ENCODE results near the gene BBX.

BBX gene

DNA sequence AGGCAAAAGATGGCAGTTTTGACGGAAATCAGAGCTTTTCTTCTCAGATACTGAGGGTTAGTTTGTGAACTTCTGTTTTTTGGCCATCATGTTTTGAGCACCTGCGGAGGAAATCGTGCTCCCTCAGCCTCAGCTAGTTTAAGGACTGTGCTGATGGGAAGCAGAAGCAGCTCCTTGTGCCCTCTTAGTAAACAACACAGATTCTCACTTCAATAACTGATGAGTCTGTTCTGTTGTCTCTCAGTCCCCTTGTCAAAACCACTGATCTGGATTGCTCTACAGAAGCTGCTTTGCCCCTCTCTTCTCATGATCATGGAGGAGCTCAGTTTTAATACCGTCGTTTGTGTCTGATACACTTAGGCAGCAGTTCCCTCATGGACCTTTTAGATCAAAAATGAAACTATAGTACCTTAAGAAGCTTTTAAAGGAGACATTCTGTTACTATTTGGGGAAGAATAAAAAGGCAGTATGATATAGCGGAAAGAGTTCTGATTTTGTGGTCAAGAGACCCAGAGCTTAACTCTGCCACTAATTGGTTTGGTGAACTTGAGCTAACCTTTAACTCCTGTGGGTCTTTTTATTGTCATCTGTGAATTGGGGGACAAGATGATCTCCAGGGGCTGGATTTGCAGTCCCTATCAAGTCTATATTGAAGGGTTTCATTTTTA is 152.6 kb downstream of the BBX start:
- Histone ChIP-seq H3K9ac (ENCODE audit: low read length) (no peak overlapping the region), H3K27ac (ENCODE audit: low read depth, low read length) (no peak overlapping the region), H3K4me2 (ENCODE audit: low read length) (no peak overlapping the region), H3K36me3 (ENCODE audit: control insufficient read depth, insufficient read depth, low read length) (no peaks in the 10 kb centered on the region), H2BK120ac (ENCODE audit: low read depth, low read length) (no peak overlapping the region), H2AK5ac (ENCODE audit: low read length) (no peak overlapping the region), H4K8ac (ENCODE audit: low read depth, low read length) (no peak overlapping the region), H4K5ac (ENCODE audit: low read length) (no peak overlapping the region), H3K79me1 (ENCODE audit: low read length) (no peaks in the 10 kb centered on the region), H3K4ac (ENCODE audit: low read depth, low read length) (no peak overlapping the region), H3K4me3 (ENCODE audit: low read length) (no peak overlapping the region), H3K79me2 (ENCODE audit: control insufficient read depth, insufficient read depth, low read length) (no peaks in the 10 kb centered on the region), H3K27me3 (ENCODE audit: insufficient read depth, low read length, poor library complexity) (no peaks in the 10 kb centered on the region), H3K4me1 (ENCODE audit: control insufficient read depth, low read depth, low read length) (no peaks in the 10 kb centered on the region), H3K56ac (ENCODE audit: low read length) (no peak overlapping the region), H2BK5ac (ENCODE audit: low read length) (no peak overlapping the region), H3K18ac (ENCODE audit: low read length) (no peak overlapping the region), H2BK15ac (replicated peaks; ENCODE audit: low read depth) (no peak overlapping the region), H3K23ac (ENCODE audit: low read length) (no peak overlapping the region)
- DNase-seq: no peak
- WGBS (ENCODE audit: extremely low coverage, insufficient coverage, low lambda C conversion rate): no CpG with 5 or more reads among the region's 6 CpGs

DNA sequence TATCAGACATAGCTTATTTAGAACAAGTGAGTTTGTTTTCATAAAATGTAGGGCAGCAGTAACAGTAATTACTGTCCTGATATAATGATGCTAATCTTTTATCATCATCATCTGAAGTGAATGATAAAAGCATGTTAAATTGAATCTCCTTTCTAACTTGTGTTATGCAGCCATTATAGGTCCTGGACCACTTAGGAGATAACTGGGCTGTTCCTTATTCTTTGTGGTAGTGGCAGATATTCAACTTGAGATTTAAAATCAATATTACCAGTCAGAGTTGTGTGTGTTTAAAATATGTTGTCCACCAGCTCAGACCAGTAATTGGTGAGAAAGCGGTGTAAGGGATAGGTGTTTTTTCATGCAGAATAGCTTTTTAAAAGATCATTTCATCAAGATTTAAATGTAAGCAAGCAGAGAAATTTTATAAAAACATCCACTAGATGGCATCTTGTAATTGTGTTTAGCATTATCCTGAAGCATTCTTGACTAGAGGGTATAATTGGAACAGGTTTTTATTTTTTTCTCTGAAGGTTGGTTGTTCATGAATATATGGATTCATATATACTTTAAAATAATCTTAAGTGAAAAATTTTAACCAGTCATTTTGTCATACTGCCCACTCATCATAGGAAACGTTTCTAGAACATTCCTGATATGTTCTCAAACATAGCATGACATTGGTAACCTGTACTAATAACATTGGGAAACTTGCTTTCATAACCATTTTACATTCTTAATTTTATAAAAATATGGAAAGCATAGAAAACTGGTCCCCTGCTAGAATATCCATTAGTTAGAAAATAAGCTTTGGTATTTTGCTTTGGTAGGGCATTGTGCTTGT is 153.9 kb downstream of the BBX start:
- Histone ChIP-seq H3K27ac (ENCODE audit: low read depth, low read length) (no peak overlapping the region), H3K18ac (ENCODE audit: low read length) (no peak overlapping the region), H3K4me1 (ENCODE audit: control insufficient read depth, low read depth, low read length) (no peaks in the 10 kb centered on the region), H3K4ac (ENCODE audit: low read depth, low read length) (no peak overlapping the region), H3K79me1 (ENCODE audit: low read length) (no peaks in the 10 kb centered on the region), H3K79me2 (ENCODE audit: control insufficient read depth, insufficient read depth, low read length) (no peaks in the 10 kb centered on the region), H2BK120ac (ENCODE audit: low read depth, low read length) (no peak overlapping the region), H2BK15ac (replicated peaks; ENCODE audit: low read depth) (no peak overlapping the region), H3K4me3 (ENCODE audit: low read length) (no peak overlapping the region), H3K56ac (ENCODE audit: low read length) (no peak overlapping the region), H4K5ac (ENCODE audit: low read length) (no peak overlapping the region), H4K8ac (ENCODE audit: low read depth, low read length) (no peak overlapping the region), H3K27me3 (ENCODE audit: insufficient read depth, low read length, poor library complexity) (no peaks in the 10 kb centered on the region), H3K23ac (ENCODE audit: low read length) (no peak overlapping the region), H3K36me3 (ENCODE audit: control insufficient read depth, insufficient read depth, low read length) (no peaks in the 10 kb centered on the region), H3K9ac (ENCODE audit: low read length) (no peak overlapping the region), H2AK5ac (ENCODE audit: low read length) (no peak overlapping the region), H2BK5ac (ENCODE audit: low read length) (no peak overlapping the region), H3K4me2 (ENCODE audit: low read length) (no peak overlapping the region)
- WGBS (ENCODE audit: extremely low coverage, insufficient coverage, low lambda C conversion rate): no CpG with 5 or more reads among the region's 2 CpGs
- DNase-seq: no peak

DNA sequence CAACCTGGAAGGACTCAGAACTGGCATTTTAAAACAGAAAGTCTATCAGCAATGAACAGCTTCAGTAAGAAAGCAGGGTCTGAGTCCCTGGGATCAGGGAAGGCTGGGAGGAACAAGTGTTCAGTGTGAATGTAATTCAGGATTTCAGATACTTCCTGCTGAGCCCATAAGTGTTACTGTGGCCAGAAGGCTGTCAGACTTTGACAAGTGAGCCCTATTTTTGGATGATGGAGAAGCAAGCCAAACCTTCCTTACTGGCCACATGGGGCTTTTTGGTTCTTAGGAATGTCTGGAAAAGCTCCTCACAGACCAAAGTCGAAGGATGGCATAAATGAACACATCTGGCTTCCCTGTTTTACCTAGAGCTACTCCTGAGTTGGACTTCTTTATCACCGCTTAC is 157.2 kb downstream of the BBX start:
- Histone ChIP-seq H2AK5ac (ENCODE audit: low read length) (no peak overlapping the region), H2BK15ac (replicated peaks; ENCODE audit: low read depth) (no peak overlapping the region), H3K4me2 (ENCODE audit: low read length) (no peak overlapping the region), H3K79me1 (ENCODE audit: low read length) (no peaks in the 10 kb centered on the region), H2BK5ac (ENCODE audit: low read length) (no peak overlapping the region), H3K27me3 (ENCODE audit: insufficient read depth, low read length, poor library complexity) (no peaks in the 10 kb centered on the region), H2BK120ac (ENCODE audit: low read depth, low read length) (no peak overlapping the region), H3K79me2 (ENCODE audit: control insufficient read depth, insufficient read depth, low read length) (no peaks in the 10 kb centered on the region), H3K4me1 (ENCODE audit: control insufficient read depth, low read depth, low read length) (no peaks in the 10 kb centered on the region), H3K4ac (ENCODE audit: low read depth, low read length) (no peak overlapping the region), H3K9ac (ENCODE audit: low read length) (no peak overlapping the region), H3K27ac (ENCODE audit: low read depth, low read length) (no peak overlapping the region), H3K56ac (ENCODE audit: low read length) (no peak overlapping the region), H4K8ac (ENCODE audit: low read depth, low read length) (no peak overlapping the region), H3K23ac (ENCODE audit: low read length) (no peak overlapping the region), H3K4me3 (ENCODE audit: low read length) (no peak overlapping the region), H3K36me3 (ENCODE audit: control insufficient read depth, insufficient read depth, low read length) (no peaks in the 10 kb centered on the region), H3K18ac (ENCODE audit: low read length) (no peak overlapping the region), H4K5ac (ENCODE audit: low read length) (no peak overlapping the region)
- DNase-seq: no peak
- no CpG with 5 or more reads among the region's 2 CpGs for WGBS (ENCODE audit: extremely low coverage, insufficient coverage, low lambda C conversion rate)

DNA sequence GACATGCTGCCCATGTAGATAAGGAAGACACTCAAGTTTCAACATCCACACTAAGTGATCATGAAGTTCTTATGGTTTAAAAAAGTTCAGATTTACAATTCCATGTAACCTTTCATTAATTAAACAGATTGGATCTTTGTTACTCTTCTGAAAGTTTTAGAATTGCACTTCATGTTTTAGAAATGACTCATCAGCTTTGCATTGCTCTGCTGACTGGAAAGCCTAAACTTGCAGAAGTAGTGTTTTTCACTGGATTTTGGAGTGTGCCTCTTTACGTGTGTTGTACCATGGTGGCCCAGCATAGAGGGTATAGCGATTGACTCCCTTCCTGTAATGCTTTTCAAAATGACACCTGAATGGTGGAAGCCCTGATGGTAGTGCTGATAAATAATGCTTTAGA is 157.9 kb downstream of the BBX start:
- H4K5ac ChIP-seq (ENCODE audit: low read length): no peak overlapping the region
- H3K9ac ChIP-seq (ENCODE audit: low read length): no peak overlapping the region
- H2AK5ac ChIP-seq (ENCODE audit: low read length): no peak overlapping the region
- WGBS (ENCODE audit: extremely low coverage, insufficient coverage, low lambda C conversion rate): no CpG with 5 or more reads among the region's 2 CpGs
- H3K23ac ChIP-seq (ENCODE audit: low read length): no peak overlapping the region
- no peaks in the 10 kb centered on the region for H3K36me3 ChIP-seq (ENCODE audit: control insufficient read depth, insufficient read depth, low read length)
- H3K4me1 ChIP-seq (ENCODE audit: control insufficient read depth, low read depth, low read length): peaks cover 2% of the 10 kb centered on the region
- H3K79me1 ChIP-seq (ENCODE audit: low read length): no peaks in the 10 kb centered on the region
- no peak overlapping the region for H3K18ac ChIP-seq (ENCODE audit: low read length)
- no peak overlapping the region for H4K8ac ChIP-seq (ENCODE audit: low read depth, low read length)
- no peaks in the 10 kb centered on the region for H3K79me2 ChIP-seq (ENCODE audit: control insufficient read depth, insufficient read depth, low read length)
- no peaks in the 10 kb centered on the region for H3K27me3 ChIP-seq (ENCODE audit: insufficient read depth, low read length, poor library complexity)
- no peak overlapping the region for H2BK5ac ChIP-seq (ENCODE audit: low read length)
- H2BK120ac ChIP-seq (ENCODE audit: low read depth, low read length): no peak overlapping the region
- H3K4me2 ChIP-seq (ENCODE audit: low read length): no peak overlapping the region
- H2BK15ac ChIP-seq (replicated peaks; ENCODE audit: low read depth): no peak overlapping the region
- no peak overlapping the region for H3K4me3 ChIP-seq (ENCODE audit: low read length)
- no peak for DNase-seq
- no peak overlapping the region for H3K56ac ChIP-seq (ENCODE audit: low read length)
- no peak overlapping the region for H3K4ac ChIP-seq (ENCODE audit: low read depth, low read length)
- no peak overlapping the region for H3K27ac ChIP-seq (ENCODE audit: low read depth, low read length)

DNA sequence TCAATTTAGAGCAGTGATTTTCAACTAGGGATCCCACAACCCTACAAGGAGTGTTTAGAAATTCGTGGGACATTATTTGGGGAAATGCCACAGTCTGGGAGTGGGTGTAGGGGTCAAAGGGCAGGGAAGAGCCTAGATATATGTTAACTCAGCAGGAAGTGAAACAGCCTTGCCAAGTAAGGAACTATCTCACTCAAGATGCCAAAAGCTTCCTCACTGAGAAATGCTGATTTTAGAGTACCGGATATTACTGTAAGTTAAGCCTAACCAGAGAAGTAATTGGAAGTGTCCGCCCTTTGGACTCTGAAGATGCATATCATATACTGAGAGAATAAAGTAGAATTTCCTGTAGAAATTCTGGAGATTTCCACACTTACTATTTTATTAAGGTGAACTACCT is 158.6 kb downstream of the BBX start:
- no peak overlapping the region for H4K8ac ChIP-seq (ENCODE audit: low read depth, low read length)
- no peak overlapping the region for H2AK5ac ChIP-seq (ENCODE audit: low read length)
- H3K36me3 ChIP-seq (ENCODE audit: control insufficient read depth, insufficient read depth, low read length): no peaks in the 10 kb centered on the region

More for the DNA sequence above, 158.6 kb downstream of the BBX start:
- no peak overlapping the region for H2BK120ac ChIP-seq (ENCODE audit: low read depth, low read length)
- no CpG with 5 or more reads among the region's 3 CpGs for WGBS (ENCODE audit: extremely low coverage, insufficient coverage, low lambda C conversion rate)
- no peak overlapping the region for H3K56ac ChIP-seq (ENCODE audit: low read length)
- H3K4me1 ChIP-seq (ENCODE audit: control insufficient read depth, low read depth, low read length): peaks cover 2% of the 10 kb centered on the region
- no peak overlapping the region for H3K9ac ChIP-seq (ENCODE audit: low read length)
- no peaks in the 10 kb centered on the region for H3K79me1 ChIP-seq (ENCODE audit: low read length)
- H3K18ac ChIP-seq (ENCODE audit: low read length): no peak overlapping the region
- H3K27ac ChIP-seq (ENCODE audit: low read depth, low read length): no peak overlapping the region
- DNase-seq: no peak
- no peaks in the 10 kb centered on the region for H3K79me2 ChIP-seq (ENCODE audit: control insufficient read depth, insufficient read depth, low read length)
- no peak overlapping the region for H4K5ac ChIP-seq (ENCODE audit: low read length)
- H3K4me3 ChIP-seq (ENCODE audit: low read length): no peak overlapping the region
- no peak overlapping the region for H2BK15ac ChIP-seq (replicated peaks; ENCODE audit: low read depth)
- H3K23ac ChIP-seq (ENCODE audit: low read length): no peak overlapping the region
- H3K4ac ChIP-seq (ENCODE audit: low read depth, low read length): no peak overlapping the region
- H2BK5ac ChIP-seq (ENCODE audit: low read length): no peak overlapping the region
- no peak overlapping the region for H3K4me2 ChIP-seq (ENCODE audit: low read length)
- no peaks in the 10 kb centered on the region for H3K27me3 ChIP-seq (ENCODE audit: insufficient read depth, low read length, poor library complexity)
